GM18873 (cell line): ENCODE data around the gene COMMD7.
A peak's percentile ranks its signal among the peaks of the same experiment; 100 is the strongest.

ENCODE experiments used
- ATAC-seq: cut with Tn5 transposase; IDR thresholded peaks from one replicate; pipeline ENCODE4 v1.9.1; 2021; ENCODE audit warnings: mild to moderate bottlenecking, moderate library complexity, moderate number of reproducible peaks; ENCODE audit not compliant: unreplicated experiment, low FRiP score

The COMMD7 gene

GRCh38 chr20:32743237-32744112 lies at the start of gene COMMD7:
COMMD7 (minus strand) TSS chr20:32743467; CDS start chr20:32743391, 76 bp downstream.
- ATAC-seq, result no peak

- no peak for ATAC-seq
These were observed 49.6 kb upstream of the COMMD7 start for GRCh38 chr20:32792731-32793458.

- peak; percentile 43 for ATAC-seq
These were observed 49.0 kb upstream of the COMMD7 start for GRCh38 chr20:32792316-32792715.

GRCh38 chr20:32790751-32791057 lies 47.4 kb upstream of the COMMD7 start:
- ATAC-seq, result no peak

- ATAC-seq, result no peak
These were observed 46.9 kb upstream of the COMMD7 start for GRCh38 chr20:32789896-32790750.

- no peak for ATAC-seq
These were observed 43.9 kb upstream of the COMMD7 start for GRCh38 chr20:32787168-32787567.

GRCh38 chr20:32786059-32786760 lies 42.9 kb upstream of the COMMD7 start:
- ATAC-seq, result no peak

GRCh38 chr20:32784369-32785080 lies 41.3 kb upstream of the COMMD7 start:
- no peak for ATAC-seq

GRCh38 chr20:32780749-32781655 lies 37.7 kb upstream of the COMMD7 start:
- no peak for ATAC-seq

GRCh38 chr20:32780278-32780677 lies 37.0 kb upstream of the COMMD7 start:
- no peak for ATAC-seq

- ATAC-seq, result no peak
These were observed 36.4 kb upstream of the COMMD7 start for GRCh38 chr20:32779500-32780211.

- no peak for ATAC-seq
These were observed 34.1 kb upstream of the COMMD7 start for GRCh38 chr20:32777177-32777956.

- ATAC-seq, result no peak
These were observed 32.2 kb upstream of the COMMD7 start for GRCh38 chr20:32775336-32775991.

GRCh38 chr20:32773855-32774254 lies 30.6 kb upstream of the COMMD7 start:
- no peak for ATAC-seq

- no peak for ATAC-seq
These were observed 30.0 kb upstream of the COMMD7 start for GRCh38 chr20:32773223-32773622.

- ATAC-seq, result no peak
These were observed 28.8 kb upstream of the COMMD7 start for GRCh38 chr20:32772046-32772445.
